HG03196 (cell line): Measurements from ENCODE around the gene CD8A.

Experiments used
- ATAC-seq: cut with Tn5 transposase; IDR thresholded peaks from one replicate; pipeline ENCODE4 v1.9.1; 2021; ENCODE audit not compliant: unreplicated experiment

CD8A gene

GRCh38 chr2:86781363-86781762, 9.3 kb downstream of the CD8A start:
- no peak for ATAC-seq

- ATAC-seq: no peak
Measured at GRCh38 chr2:86779971-86780370, 10.7 kb downstream of the CD8A start.

GRCh38 chr2:86778957-86779356, 11.8 kb downstream of the CD8A start:
- ATAC-seq: no peak

GRCh38 chr2:86776532-86776931, 14.2 kb downstream of the CD8A start:
- no peak for ATAC-seq

DNA sequence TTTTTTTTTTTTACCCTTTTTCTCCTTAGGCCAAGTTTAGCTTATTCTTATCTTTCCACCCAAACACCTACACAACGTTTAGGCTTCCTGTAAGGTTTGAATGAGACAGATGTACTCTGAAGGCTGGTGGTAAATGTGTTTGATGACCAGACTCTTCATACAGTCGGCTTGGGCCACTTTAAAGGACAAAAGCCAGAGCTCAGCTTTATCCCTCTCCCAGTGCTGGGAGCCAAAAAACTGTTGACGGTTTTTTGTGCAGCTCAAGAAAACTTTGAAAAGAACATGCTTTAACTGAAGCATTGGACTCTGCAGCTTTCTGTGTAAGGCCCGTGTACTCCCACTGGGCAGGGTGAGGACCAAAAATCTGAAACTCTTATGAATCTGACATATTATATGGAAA, 15.4 kb downstream of the CD8A start:
- no peak for ATAC-seq

DNA sequence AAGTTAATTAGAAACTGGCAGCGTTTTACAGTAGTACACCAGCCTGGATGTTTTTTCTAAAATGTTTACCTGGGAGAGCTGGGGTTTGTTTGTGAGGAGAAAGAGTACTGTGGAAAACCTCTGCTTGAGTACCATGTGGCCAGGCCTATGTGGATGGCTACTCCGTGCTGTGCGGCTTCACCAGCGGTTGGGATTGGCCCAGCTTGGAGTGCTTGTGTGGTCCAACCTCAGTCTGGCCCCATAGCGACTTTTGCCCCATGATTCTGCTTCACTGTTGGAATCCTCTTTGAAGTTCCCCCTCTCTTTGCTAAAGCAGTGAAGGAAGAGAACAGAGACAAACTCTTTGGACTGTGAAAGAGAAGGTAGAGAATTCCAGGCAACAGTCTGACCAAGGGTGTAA, 15.9 kb downstream of the CD8A start:
- ATAC-seq: no peak

GRCh38 chr2:86772611-86773010, 18.1 kb downstream of the CD8A start:
- ATAC-seq: no peak

- no peak for ATAC-seq
Measured at GRCh38 chr2:86770816-86771301, 19.9 kb downstream of the CD8A start.

GRCh38 chr2:86769838-86770237, 20.9 kb downstream of the CD8A start:
- no peak for ATAC-seq

- no peak for ATAC-seq
Measured at GRCh38 chr2:86768189-86768949, 22.3 kb downstream of the CD8A start.

- no peak for ATAC-seq
Measured at GRCh38 chr2:86765310-86765695, 25.4 kb downstream of the CD8A start.

DNA sequence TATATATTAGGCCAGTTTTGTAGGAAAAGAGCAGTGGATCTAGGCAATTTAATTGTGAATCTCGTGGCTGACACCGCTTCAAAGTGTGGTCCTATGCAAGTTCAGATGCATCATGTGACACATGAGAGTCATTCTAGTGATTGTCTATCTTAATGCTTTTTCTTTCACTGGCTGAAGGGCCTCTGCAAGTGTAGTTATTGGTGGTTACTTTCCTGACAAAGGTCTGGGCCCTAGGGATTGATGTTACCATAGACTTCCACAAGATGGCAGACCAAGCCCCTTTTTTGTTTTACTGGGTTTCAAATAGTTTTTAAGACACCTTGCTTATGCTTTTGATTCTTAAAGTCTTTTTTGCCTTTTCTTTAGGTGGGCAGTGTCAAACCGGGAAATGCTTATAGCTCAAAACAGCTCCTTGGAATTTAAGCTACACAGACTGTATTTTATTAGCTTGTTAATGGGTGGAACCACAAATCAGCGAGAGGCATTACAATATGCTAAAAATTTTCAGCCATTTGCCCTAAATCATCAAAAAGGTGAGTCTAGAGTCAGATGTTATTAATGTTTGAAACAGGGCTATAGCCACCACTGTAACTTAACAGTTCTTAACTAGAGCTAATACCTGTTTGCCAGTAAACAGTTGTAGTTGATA, 25.9 kb downstream of the CD8A start:
- peak; percentile 53 for ATAC-seq

DNA sequence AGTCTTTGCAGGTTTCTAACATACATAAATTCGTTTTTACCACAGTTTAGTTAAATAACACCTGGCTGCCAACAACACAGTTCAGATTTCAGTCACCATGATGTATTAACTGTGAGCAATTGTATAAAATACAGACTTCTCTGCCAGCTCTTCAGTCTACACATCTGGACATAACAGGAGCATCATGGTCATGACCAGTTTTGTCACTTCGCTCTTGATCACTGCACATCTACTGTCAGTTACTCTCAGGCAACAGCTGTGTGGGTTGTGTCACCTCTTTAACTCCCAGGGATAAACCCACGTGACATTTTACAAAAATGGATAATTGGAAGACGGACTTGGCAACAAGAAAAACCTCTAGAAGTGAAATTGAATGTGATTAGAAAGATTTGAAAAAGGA, 30.3 kb downstream of the CD8A start:
- ATAC-seq: no peak

- ATAC-seq: no peak
Measured at GRCh38 chr2:86758405-86758804, 32.3 kb downstream of the CD8A start.

- no peak for ATAC-seq
Measured at GRCh38 chr2:86753606-86754005, 37.1 kb downstream of the CD8A start.

DNA sequence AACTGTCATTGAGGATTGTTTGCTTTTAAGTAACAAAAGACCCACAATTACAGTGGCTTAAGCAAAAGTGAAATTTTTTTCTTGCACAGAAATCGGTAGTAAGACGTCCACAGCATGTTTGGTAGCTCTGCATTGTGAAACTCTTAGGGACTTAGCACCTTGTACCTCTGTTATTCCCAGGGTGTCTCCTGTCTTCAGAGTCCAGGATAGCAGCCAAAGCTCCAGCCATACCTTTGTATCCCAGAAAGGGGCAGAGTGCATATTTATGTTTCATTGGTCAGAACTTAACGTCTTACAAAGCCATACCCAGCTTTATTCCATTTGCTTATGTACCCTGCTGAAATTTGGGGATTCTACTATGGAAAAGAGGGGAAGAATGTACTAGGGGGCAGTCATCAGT, 37.8 kb downstream of the CD8A start:
- ATAC-seq: no peak

DNA sequence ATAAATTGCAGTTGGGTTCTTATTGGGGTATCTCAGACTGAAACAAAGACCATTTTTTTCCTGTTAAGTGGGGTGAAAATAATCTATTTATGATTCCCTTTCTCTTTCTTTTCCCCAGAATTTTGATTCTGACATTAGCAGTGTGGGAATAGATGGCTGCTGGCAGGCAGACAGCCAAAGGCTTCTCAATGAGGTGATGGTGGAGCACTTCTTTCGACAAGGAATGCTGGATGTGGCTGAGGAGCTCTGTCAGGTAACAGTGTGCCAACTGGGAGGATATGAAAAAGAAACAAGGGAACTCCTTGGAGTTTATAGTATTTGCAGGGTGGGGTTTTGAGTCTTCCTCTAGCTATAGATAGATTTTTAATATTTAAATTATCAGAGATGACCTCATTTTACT, 38.9 kb downstream of the CD8A start:
- no peak for ATAC-seq

- no peak for ATAC-seq
Measured at GRCh38 chr2:86750240-86750839, 40.4 kb downstream of the CD8A start.

DNA sequence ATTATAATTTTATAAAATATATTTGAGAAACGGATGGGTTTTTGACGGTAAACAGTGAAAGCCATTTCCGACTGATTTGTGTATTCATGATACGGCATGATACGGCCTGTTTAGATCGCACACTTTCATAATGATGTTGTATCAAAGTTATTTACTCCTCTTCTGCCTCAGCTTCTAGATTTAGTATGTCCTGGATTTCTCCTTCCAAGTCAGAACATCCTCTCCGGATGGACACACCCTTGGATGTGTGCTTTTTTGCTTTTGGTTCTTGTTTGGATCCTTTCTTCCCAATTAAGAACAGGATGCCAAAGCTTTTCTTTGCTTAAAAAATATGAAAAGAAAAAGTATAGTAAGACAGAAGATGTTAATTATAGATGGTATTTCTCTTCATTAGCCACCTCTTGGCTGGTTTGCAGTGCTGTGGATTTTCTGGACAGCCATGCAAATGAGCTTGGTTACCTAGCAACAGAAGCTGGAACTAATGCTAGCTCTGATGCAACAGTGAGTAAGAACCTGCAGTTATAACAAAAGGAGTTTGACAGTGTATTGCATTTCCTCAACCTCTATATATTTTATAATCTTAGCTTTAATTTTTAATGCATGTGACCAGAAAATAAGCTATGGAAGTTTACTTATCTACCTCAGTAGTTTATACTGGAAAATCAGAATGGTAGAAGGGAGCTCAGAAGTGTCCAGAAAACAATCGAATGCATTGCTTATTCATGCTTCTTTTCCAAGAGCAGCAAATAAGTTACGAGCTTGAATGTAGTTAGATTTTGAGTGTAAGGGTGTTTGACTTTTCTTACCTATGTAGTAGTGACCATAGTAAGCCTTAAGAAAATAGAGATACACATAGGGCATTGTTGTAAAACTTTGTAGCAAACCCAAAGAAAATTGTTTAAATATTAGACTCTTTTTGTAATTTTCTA, 42.7 kb downstream of the CD8A start:
- no peak for ATAC-seq

DNA sequence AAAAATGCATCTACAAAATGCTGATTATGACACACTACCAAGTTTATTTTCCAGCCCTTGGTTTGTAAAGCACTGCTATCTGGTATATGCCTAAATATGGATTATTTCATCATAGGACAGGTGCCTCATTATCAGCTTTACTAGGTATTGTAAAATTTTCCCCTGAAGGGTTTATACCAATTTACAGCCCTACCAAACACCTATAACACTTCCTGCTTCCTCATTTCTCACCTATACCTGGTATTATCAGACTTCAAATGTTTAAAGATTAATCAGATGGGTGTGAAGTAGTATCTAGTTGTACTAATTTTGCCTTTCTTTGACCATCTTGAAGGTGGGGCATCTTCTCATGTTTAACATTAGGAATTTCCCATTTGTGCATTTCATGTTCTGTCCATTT, 43.8 kb downstream of the CD8A start:
- ATAC-seq: no peak

- no peak for ATAC-seq
Measured at GRCh38 chr2:86744152-86744551, 46.6 kb downstream of the CD8A start.
